K562 (cell line): ENCODE results near the gene AGPAT2. TPM values are rescaled to one million over a fixed set of nuclear protein-coding genes. Genes with fewer than 3 reads are reported as not detected.

ENCODE experiments used
- ADNP ChIP-seq: fragments of 200-800 bp; sonication (Bioruptor generic); IDR thresholded peaks from 2 replicates; pipeline ENCODE4 v1.6.1; 2016; ENCODE audit warnings: missing genetic modification characterization, missing compliant biosample characterization
- CC2D1A ChIP-seq: fragments of 450-650 bp; IDR thresholded peaks from 2 replicates; pipeline ENCODE4 v1.6.1; 2017; ENCODE audit warnings: mild to moderate bottlenecking
- MIER1 ChIP-seq: fragments of 450-650 bp; IDR thresholded peaks from 2 replicates; pipeline ENCODE4 v1.6.1; 2016; ENCODE audit warnings: antibody characterized with exemption, mild to moderate bottlenecking, low read depth
- RNF2 ChIP-seq: sonication (generic); IDR thresholded peaks from 2 replicates; pipeline ENCODE4 v1.6.1; 2016
- SMAD3 ChIP-seq: fragments of 450-650 bp; formaldehyde crosslinking; conservative IDR thresholded peaks from 2 replicates; pipeline ENCODE4 v1.4.0; 2020; ENCODE audit warnings: mild to moderate bottlenecking
- U2AF2 ChIP-seq: fragments of 200-400 bp; formaldehyde crosslinking; optimal IDR thresholded peaks from 2 replicates; pipeline ENCODE3; 2017; ENCODE audit warnings: low read depth, mild to moderate bottlenecking, low read length
- ZNF174 ChIP-seq: fragments of 250-450 bp; sonication (Bioruptor Pico); IDR thresholded peaks from 2 replicates; pipeline ENCODE4 v1.4.0; 2020; ENCODE audit warnings: mild to moderate bottlenecking
- ZNF263 ChIP-seq: sonication (generic); formaldehyde crosslinking; IDR thresholded peaks from 2 replicates; pipeline ENCODE4 v1.8.0; 2022; ENCODE audit warnings: mild to moderate bottlenecking, missing genetic modification reagents, borderline replicate concordance
- ZNF668 ChIP-seq: fragments of 250-450 bp; sonication (Bioruptor Pico); IDR thresholded peaks from 2 replicates; pipeline ENCODE4 v1.8.0; 2022; ENCODE audit warnings: mild to moderate bottlenecking, inconsistent platforms
- polyA plus RNA-seq, 8 experiments: library from polyadenylated mRNA; depleted of rRNA in 4 of 8; stranded (reverse) in 5 of 8; unstranded in 3 of 8; fragments of >200 nt; fragmentation: Nextera tagmentation in 2 of 8; fragmentation: Illumina TruSeq in 1 of 8; extraction: Ambion mirVana in 2 of 8; extraction: Trizol in 1 of 8; gene quantifications; 2 replicates each; pipeline versions ENCODE4 v1.2.1 to v1.2.3, GENCODE V29; 2011 to 2014; ENCODE audit warnings: inconsistent platforms in 1 of 8, missing spikeins in 1 of 8
- total RNA-seq, 7 experiments: library from RNA; depleted of rRNA in 6 of 7; stranded (reverse); fragments of >200 nt in 6 of 7; fragmentation: Illumina TruSeq in 2 of 7; extraction: Trizol in 2 of 7; gene quantifications; 2 replicates each; pipeline versions ENCODE4 v1.2.1 to v1.2.3, GENCODE V29; 2011 to 2021; ENCODE audit warnings: low replicate concordance in 1 of 7
- TF ChIP-seq, protein P1 (sequence below), 3 experiments: IDR thresholded peaks in 2 of 3; conservative IDR thresholded peaks in 1 of 3; 2 replicates each; pipeline ENCODE4 v1.5.1; 2011 to 2012; ENCODE audit warnings: low read length in 3 of 3, mild to moderate bottlenecking in 3 of 3, control low read depth in 2 of 3, improper control_type of control experiment in 1 of 3, inconsistent platforms in 1 of 3, low read depth in 1 of 3, mixed read lengths in 1 of 3, moderate library complexity in 1 of 3; ENCODE audit not compliant: insufficient read depth in 2 of 3
- TF ChIP-seq, protein P2 (sequence below): fragments of 200-800 bp; sonication (Bioruptor generic); IDR thresholded peaks from 2 replicates; pipeline ENCODE4 v1.6.1; 2017; ENCODE audit warnings: missing genetic modification characterization, missing compliant biosample characterization
- TF ChIP-seq, protein P3 (sequence below): sonication (generic); formaldehyde crosslinking; IDR thresholded peaks from 2 replicates; pipeline ENCODE4 v1.8.0; 2022; ENCODE audit warnings: missing genetic modification reagents, mild to moderate bottlenecking, moderate library complexity, borderline replicate concordance
- TF ChIP-seq, protein P4 (sequence below), 2 experiments: fragments of 450-650 bp; conservative IDR thresholded peaks; 2 replicates each; pipeline ENCODE4 v1.6.1; 2017; ENCODE audit warnings: mild to moderate bottlenecking in 2 of 2, moderate library complexity in 2 of 2
- TF ChIP-seq, protein P5 (sequence below): fragments of 450-650 bp; formaldehyde crosslinking; IDR thresholded peaks from 2 replicates; pipeline ENCODE4 v1.4.0; 2022; ENCODE audit warnings: mild to moderate bottlenecking, moderate library complexity
- TF ChIP-seq, protein P6 (sequence below): fragments of 450-650 bp; IDR thresholded peaks from 2 replicates; pipeline ENCODE4 v1.6.1; 2016; ENCODE audit warnings: mild to moderate bottlenecking

AGPAT2 gene
- total and polyA plus RNA-seq, 9 of the 15 experiments (the other 6 are each of a cell fraction or from before 2014, with no cell fraction given) = 0.13 to 54.5 (median 23.9) TPM

DNA sequence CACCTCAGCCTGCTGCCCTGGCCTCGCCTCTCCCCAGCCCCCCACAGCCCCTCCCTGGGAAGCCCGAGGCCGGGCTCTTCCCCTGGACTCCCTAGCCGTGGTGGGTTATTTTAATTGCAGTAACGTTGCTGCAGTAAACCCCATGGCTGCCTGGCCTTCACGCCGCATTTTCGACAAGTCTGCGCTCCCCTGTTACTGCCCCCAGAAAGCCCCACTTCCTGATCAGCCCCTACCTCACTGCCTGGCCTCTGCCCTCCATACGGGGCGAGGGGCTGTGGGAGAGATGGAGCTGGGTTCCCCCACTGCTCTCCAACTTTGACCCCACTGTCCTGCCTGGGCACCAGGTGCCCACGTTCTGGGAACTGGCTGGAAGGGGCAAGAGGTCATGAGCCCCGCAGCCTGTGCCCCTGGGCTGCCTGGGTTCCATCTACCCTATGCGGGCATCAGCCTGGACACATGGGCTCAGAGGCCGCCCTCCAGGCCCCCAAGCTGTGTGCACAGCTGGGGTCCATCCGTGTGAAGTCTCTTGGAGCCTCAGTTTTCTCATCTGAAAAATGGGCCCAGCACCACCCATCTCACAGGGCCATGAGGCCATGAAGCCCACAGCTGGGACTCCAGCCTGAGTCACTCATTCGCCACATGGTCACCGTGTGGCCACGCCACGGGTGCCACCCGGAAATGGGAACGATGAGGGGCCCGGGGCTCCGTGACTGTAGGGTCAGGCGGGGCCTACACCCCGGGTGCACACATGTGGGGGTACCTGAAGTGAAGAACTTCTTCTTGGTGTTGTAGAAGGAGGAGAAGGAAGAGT lies 13.1 kb downstream of the AGPAT2 start (continued):
- TF ChIP-seq MIER1 (0 out of 2 replicates have a peak, but pooled peaks have one; percentile 15), ADNP (tag) (peak; percentile 98), CC2D1A (no peak), ZNF668 (no peak), SMAD3 (no peak), ZNF263 (CRISPR knock-in tag) (no peak), RNF2 (no peak), U2AF2 (no peak), ZNF174 (CRISPR knock-in tag) (no peak)
- TF ChIP-seq, protein P1, sequence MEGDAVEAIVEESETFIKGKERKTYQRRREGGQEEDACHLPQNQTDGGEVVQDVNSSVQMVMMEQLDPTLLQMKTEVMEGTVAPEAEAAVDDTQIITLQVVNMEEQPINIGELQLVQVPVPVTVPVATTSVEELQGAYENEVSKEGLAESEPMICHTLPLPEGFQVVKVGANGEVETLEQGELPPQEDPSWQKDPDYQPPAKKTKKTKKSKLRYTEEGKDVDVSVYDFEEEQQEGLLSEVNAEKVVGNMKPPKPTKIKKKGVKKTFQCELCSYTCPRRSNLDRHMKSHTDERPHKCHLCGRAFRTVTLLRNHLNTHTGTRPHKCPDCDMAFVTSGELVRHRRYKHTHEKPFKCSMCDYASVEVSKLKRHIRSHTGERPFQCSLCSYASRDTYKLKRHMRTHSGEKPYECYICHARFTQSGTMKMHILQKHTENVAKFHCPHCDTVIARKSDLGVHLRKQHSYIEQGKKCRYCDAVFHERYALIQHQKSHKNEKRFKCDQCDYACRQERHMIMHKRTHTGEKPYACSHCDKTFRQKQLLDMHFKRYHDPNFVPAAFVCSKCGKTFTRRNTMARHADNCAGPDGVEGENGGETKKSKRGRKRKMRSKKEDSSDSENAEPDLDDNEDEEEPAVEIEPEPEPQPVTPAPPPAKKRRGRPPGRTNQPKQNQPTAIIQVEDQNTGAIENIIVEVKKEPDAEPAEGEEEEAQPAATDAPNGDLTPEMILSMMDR (IDR thresholded peaks at IDR 0.05 in 2 of 3, conservative IDR thresholded peaks at IDR 0.05 in 1 of 3; ENCODE audit: insufficient read depth in 2 of 3, low read depth in 1 of 3, low read length in 3 of 3) = no peak
- TF ChIP-seq, protein P2, sequence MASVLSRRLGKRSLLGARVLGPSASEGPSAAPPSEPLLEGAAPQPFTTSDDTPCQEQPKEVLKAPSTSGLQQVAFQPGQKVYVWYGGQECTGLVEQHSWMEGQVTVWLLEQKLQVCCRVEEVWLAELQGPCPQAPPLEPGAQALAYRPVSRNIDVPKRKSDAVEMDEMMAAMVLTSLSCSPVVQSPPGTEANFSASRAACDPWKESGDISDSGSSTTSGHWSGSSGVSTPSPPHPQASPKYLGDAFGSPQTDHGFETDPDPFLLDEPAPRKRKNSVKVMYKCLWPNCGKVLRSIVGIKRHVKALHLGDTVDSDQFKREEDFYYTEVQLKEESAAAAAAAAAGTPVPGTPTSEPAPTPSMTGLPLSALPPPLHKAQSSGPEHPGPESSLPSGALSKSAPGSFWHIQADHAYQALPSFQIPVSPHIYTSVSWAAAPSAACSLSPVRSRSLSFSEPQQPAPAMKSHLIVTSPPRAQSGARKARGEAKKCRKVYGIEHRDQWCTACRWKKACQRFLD (CRISPR knock-in tag) = no peak
- TF ChIP-seq, protein P3, sequence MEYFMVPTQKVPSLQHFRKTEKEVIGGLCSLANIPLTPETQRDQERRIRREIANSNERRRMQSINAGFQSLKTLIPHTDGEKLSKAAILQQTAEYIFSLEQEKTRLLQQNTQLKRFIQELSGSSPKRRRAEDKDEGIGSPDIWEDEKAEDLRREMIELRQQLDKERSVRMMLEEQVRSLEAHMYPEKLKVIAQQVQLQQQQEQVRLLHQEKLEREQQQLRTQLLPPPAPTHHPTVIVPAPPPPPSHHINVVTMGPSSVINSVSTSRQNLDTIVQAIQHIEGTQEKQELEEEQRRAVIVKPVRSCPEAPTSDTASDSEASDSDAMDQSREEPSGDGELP (CRISPR knock-in tag) = peak; percentile 87
- TF ChIP-seq, protein P4, sequence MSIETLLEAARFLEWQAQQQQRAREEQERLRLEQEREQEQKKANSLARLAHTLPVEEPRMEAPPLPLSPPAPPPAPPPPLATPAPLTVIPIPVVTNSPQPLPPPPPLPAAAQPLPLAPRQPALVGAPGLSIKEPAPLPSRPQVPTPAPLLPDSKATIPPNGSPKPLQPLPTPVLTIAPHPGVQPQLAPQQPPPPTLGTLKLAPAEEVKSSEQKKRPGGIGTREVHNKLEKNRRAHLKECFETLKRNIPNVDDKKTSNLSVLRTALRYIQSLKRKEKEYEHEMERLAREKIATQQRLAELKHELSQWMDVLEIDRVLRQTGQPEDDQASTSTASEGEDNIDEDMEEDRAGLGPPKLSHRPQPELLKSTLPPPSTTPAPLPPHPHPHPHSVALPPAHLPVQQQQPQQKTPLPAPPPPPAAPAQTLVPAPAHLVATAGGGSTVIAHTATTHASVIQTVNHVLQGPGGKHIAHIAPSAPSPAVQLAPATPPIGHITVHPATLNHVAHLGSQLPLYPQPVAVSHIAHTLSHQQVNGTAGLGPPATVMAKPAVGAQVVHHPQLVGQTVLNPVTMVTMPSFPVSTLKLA (conservative IDR thresholded peaks at IDR 0.05) = no peak; a peak in 1 of 4 replicates
- TF ChIP-seq, protein P5, sequence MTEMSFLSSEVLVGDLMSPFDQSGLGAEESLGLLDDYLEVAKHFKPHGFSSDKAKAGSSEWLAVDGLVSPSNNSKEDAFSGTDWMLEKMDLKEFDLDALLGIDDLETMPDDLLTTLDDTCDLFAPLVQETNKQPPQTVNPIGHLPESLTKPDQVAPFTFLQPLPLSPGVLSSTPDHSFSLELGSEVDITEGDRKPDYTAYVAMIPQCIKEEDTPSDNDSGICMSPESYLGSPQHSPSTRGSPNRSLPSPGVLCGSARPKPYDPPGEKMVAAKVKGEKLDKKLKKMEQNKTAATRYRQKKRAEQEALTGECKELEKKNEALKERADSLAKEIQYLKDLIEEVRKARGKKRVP = no peak
- TF ChIP-seq, protein P6, sequence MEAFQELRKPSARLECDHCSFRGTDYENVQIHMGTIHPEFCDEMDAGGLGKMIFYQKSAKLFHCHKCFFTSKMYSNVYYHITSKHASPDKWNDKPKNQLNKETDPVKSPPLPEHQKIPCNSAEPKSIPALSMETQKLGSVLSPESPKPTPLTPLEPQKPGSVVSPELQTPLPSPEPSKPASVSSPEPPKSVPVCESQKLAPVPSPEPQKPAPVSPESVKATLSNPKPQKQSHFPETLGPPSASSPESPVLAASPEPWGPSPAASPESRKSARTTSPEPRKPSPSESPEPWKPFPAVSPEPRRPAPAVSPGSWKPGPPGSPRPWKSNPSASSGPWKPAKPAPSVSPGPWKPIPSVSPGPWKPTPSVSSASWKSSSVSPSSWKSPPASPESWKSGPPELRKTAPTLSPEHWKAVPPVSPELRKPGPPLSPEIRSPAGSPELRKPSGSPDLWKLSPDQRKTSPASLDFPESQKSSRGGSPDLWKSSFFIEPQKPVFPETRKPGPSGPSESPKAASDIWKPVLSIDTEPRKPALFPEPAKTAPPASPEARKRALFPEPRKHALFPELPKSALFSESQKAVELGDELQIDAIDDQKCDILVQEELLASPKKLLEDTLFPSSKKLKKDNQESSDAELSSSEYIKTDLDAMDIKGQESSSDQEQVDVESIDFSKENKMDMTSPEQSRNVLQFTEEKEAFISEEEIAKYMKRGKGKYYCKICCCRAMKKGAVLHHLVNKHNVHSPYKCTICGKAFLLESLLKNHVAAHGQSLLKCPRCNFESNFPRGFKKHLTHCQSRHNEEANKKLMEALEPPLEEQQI = no peak
